G401 (cell line): ENCODE results near the gene HOXD9. TPM values are rescaled to one million over a fixed set of nuclear protein-coding genes. Genes with fewer than 3 reads are reported as not detected.

Source experiments
- DNase-seq: peaks from one replicate; pipeline ENCODE4 v3.0.0-alpha.2; 2015; ENCODE audit warnings: low spot score
- in situ Hi-C: cut with HindIII; loops from 2 replicates; pipeline ENCODE4 v1.10.0; 2016; ENCODE audit warnings: low sequenced_read_pairs, mixed read lengths
- total RNA-seq: library from RNA; depleted of rRNA; stranded (reverse); fragments of >200 nt; shearing (Covaris generic); gene quantifications from 2 replicates; pipeline ENCODE4 v1.2.3, GENCODE V29; 2014

The HOXD9 gene
- total RNA-seq, 1 experiment from 2014 or later = 10.6 TPM

- peak; percentile 49 for DNase-seq
- in situ Hi-C loops = no loop called here
Measured at GRCh38 chr2:176096986-176097819, 25.3 kb upstream of the HOXD9 start.

GRCh38 chr2:176097820-176098365 is 24.6 kb upstream of the HOXD9 start:
- no peak for DNase-seq
- in situ Hi-C loops = no loop called here

- in situ Hi-C loops = no loop called here
- DNase-seq = no peak
Measured at GRCh38 chr2:176098366-176099158, 24.0 kb upstream of the HOXD9 start.

- no peak for DNase-seq
- in situ Hi-C loops = no loop called here
Measured at GRCh38 chr2:176099159-176099727, 23.3 kb upstream of the HOXD9 start.

GRCh38 chr2:176099728-176100546 is 22.6 kb upstream of the HOXD9 start, which contains the start of gene HOXD12:
Gene HOXD12 (plus strand): TSS chr2:176099795. CDS start chr2:176099802, 7 bp downstream.
- no peak for DNase-seq
- in situ Hi-C loops = no loop called here

GRCh38 chr2:176100547-176101140 is 21.9 kb upstream of the HOXD9 start:
- DNase-seq = no peak
- in situ Hi-C loops = no loop called here

- no peak for DNase-seq
- in situ Hi-C loops = no loop called here
Measured at GRCh38 chr2:176101216-176101830, 21.2 kb upstream of the HOXD9 start.

GRCh38 chr2:176101842-176102241 is 20.7 kb upstream of the HOXD9 start:
- DNase-seq = no peak
- in situ Hi-C loops = no loop called here

- DNase-seq = no peak
- in situ Hi-C loops = no loop called here
Measured at GRCh38 chr2:176102309-176102866, 20.1 kb upstream of the HOXD9 start.

GRCh38 chr2:176103194-176103593 is 19.3 kb upstream of the HOXD9 start:
- in situ Hi-C loops = no loop called here
- DNase-seq = no peak

GRCh38 chr2:176103742-176104315 is 18.7 kb upstream of the HOXD9 start:
- DNase-seq = no peak
- in situ Hi-C loops = no loop called here

- no peak for DNase-seq
Measured at GRCh38 chr2:176104316-176105077, 18.0 kb upstream of the HOXD9 start.

GRCh38 chr2:176105078-176105729 is 17.3 kb upstream of the HOXD9 start:
- DNase-seq = no peak
- in situ Hi-C loops = no loop called here

More at GRCh38 chr2:176104316-176105077, 18.0 kb upstream of the HOXD9 start:
- in situ Hi-C loops = no loop called here

GRCh38 chr2:176105730-176106580 is 16.6 kb upstream of the HOXD9 start:
- DNase-seq = no peak
- in situ Hi-C loops = no loop called here
